Neural cell (in vitro differentiated cells): ENCODE results near the gene FAM43B. TPM values are rescaled to one million over a fixed set of nuclear protein-coding genes. Genes with fewer than 3 reads are reported as not detected.

ENCODE experiments used
- H2AFZ ChIP-seq: fragments of 200-600, 300-800 bp; sonication (generic), shearing (Covaris generic); 2 replicates; pipeline ENCODE4 v1.6.0; 2014; ENCODE audit warnings: low read depth, mild to moderate bottlenecking, antibody characterized with exemption, low read length, moderate library complexity
- H3F3A ChIP-seq: fragments of 200-600 bp; shearing (Covaris generic); 2 replicates; pipeline ENCODE4 v1.6.1; 2016; ENCODE audit warnings: mild to moderate bottlenecking, moderate library complexity, mixed read lengths, antibody characterized with exemption, low read length; ENCODE audit not compliant: insufficient read depth, poor library complexity, severe bottlenecking
- H3K27ac ChIP-seq: fragments of 200-600, 300-800 bp; sonication (generic), shearing (Covaris generic); 2 replicates; pipeline ENCODE4 v1.5.1; 2014; ENCODE audit warnings: mild to moderate bottlenecking, low read length, moderate library complexity
- H3K27me3 ChIP-seq: fragments of 300-800, 200-600 bp; sonication (generic), shearing (Covaris generic); 2 replicates; pipeline ENCODE4 v1.6.0; 2014; ENCODE audit warnings: mild to moderate bottlenecking, low read depth, low read length, moderate library complexity; ENCODE audit not compliant: insufficient read depth
- H3K36me3 ChIP-seq: fragments of 300-800, 200-600 bp; sonication (generic), shearing (Covaris generic); 2 replicates; pipeline ENCODE4 v1.5.1; 2014; ENCODE audit warnings: mild to moderate bottlenecking, antibody characterized with exemption, low read length, moderate library complexity; ENCODE audit not compliant: insufficient read depth
- H3K4me2 ChIP-seq: fragments of 300-800, 200-600 bp; sonication (generic), shearing (Covaris generic); 2 replicates; pipeline ENCODE4 v1.6.0; 2014; ENCODE audit warnings: mild to moderate bottlenecking, low read length
- H3K4me3 ChIP-seq: fragments of 300-800, 200-600 bp; sonication (generic), shearing (Covaris generic); 2 replicates; pipeline ENCODE4 v1.5.1; 2014; ENCODE audit warnings: mild to moderate bottlenecking, low read length, moderate library complexity
- H3K79me2 ChIP-seq: fragments of 200-600 bp; shearing (Covaris generic); replicated peaks from 2 replicates; pipeline ENCODE4 v1.6.0; 2014; ENCODE audit warnings: mild to moderate bottlenecking, low read length, moderate library complexity; ENCODE audit not compliant: insufficient read depth
- H3K9ac ChIP-seq: fragments of 300-800, 200-600 bp; sonication (generic), shearing (Covaris generic); 2 replicates; pipeline ENCODE4 v1.6.1; 2016; ENCODE audit warnings: mild to moderate bottlenecking, low read length, mixed read lengths
- H3K9me2 ChIP-seq: fragments of 200-600 bp; shearing (Covaris generic); 2 replicates; pipeline ENCODE4 v1.6.1; 2016; ENCODE audit warnings: mild to moderate bottlenecking, low read length, mixed read lengths; ENCODE audit not compliant: insufficient read depth
- H3K9me3 ChIP-seq: fragments of 200-600, 300-800 bp; sonication (generic), shearing (Covaris generic); 2 replicates; pipeline ENCODE4 v1.6.1; 2016; ENCODE audit warnings: mild to moderate bottlenecking, mixed run types, low read length, moderate library complexity, mixed read lengths
- H4K20me1 ChIP-seq: fragments of 200-600 bp; shearing (Covaris generic); 2 replicates; pipeline ENCODE4 v1.6.1; 2016; ENCODE audit warnings: mild to moderate bottlenecking, mixed run types; ENCODE audit not compliant: insufficient read depth
- CTCF ChIP-seq: fragments of 450-650 bp; IDR thresholded peaks from 2 replicates; pipeline ENCODE4 v1.5.1; 2014; ENCODE audit warnings: antibody characterized with exemption, mild to moderate bottlenecking, moderate library complexity; ENCODE audit not compliant: poor library complexity, severe bottlenecking
- EP300 ChIP-seq: fragments of 450-650 bp; conservative IDR thresholded peaks from 2 replicates; pipeline ENCODE4 v1.6.1; 2014; ENCODE audit warnings: antibody characterized with exemption, mild to moderate bottlenecking, moderate library complexity; ENCODE audit not compliant: poor library complexity, severe bottlenecking
- EZH2 ChIP-seq: fragments of 200-600, 300-800 bp; shearing (Covaris generic), sonication (generic); IDR thresholded peaks from 2 replicates; pipeline ENCODE4 v1.6.1; 2014; ENCODE audit warnings: antibody characterized with exemption, low read length, borderline replicate concordance, mild to moderate bottlenecking; ENCODE audit not compliant: insufficient read depth, poor library complexity, severe bottlenecking
- MXI1 ChIP-seq: fragments of 450-650 bp; conservative IDR thresholded peaks from 2 replicates; pipeline ENCODE4 v1.6.1; 2014; ENCODE audit warnings: antibody characterized with exemption, mild to moderate bottlenecking; ENCODE audit not compliant: poor library complexity, severe bottlenecking
- POLR2AphosphoS5 ChIP-seq: IDR thresholded peaks from 2 replicates; pipeline ENCODE4 v1.6.1; 2012
- RAD21 ChIP-seq: fragments of 450-650 bp; conservative IDR thresholded peaks from 2 replicates; pipeline ENCODE4 v1.6.1; 2014; ENCODE audit warnings: antibody characterized with exemption, mild to moderate bottlenecking, moderate library complexity
- SMC3 ChIP-seq: fragments of 450-650 bp; conservative IDR thresholded peaks from 2 replicates; pipeline ENCODE4 v1.6.1; 2014; ENCODE audit warnings: antibody characterized with exemption, mild to moderate bottlenecking, moderate library complexity; ENCODE audit not compliant: poor library complexity
- TAF1 ChIP-seq: IDR thresholded peaks from 2 replicates; pipeline ENCODE4 v1.6.1; 2012; ENCODE audit warnings: low read depth
- polyA plus RNA-seq: library from polyadenylated mRNA; depleted of rRNA; stranded (reverse); fragments of >200 nt; gene quantifications from 2 replicates; pipeline ENCODE4 v1.2.3, GENCODE V29; 2014
- TF ChIP-seq, protein P1 (sequence below): IDR thresholded peaks from 2 replicates; pipeline ENCODE4 v1.6.1; 2012; ENCODE audit warnings: borderline replicate concordance

The FAM43B gene
- polyA plus RNA-seq, 1 donor from 2014 or later = 1.3 TPM

DNA sequence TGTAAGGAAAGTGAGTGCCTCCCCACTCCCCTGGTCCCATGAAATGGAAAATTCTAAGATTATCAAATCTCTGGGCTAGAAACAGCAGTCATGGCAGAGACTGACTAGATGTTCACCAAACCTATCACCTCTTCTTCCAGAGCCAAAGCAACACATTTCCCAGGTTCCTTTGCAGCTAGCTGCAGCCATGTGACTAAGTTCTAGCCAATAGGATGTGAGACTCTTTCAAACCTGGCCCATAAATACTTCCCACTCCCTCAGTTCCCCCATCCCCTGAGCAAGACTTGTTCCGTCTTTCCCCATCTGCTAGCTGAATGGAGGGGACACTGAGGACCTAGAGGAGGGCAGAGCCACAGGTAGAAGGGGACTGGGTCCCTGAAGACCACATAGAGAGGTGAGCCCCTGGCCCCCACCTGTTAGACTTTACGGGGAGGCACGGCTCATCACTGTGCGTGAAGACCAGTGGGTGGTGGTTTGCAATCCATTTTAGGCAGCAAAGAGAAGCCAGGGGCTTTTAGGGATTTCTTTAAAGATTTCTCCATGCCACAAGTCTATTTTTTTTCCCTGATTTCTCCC, 17.2 kb downstream of the FAM43B start:
- H3K9ac ChIP-seq = no peak overlapping the region
- no peaks in the 10 kb centered on the region for H3F3A ChIP-seq
- no peak for TF ChIP-seq MXI1
- H3K27ac ChIP-seq = no peak overlapping the region
- no peaks in the 10 kb centered on the region for H4K20me1 ChIP-seq
- no peaks in the 10 kb centered on the region for H3K9me3 ChIP-seq
- H3K79me2 ChIP-seq = no peaks in the 10 kb centered on the region
- H3K27me3 ChIP-seq = peaks cover 4% of the 10 kb centered on the region
- no peaks in the 10 kb centered on the region for H3K36me3 ChIP-seq
- no peak overlapping the region for H3K4me3 ChIP-seq
- H3K9me2 ChIP-seq = no peaks in the 10 kb centered on the region
- H2AFZ ChIP-seq = no peak overlapping the region
- H3K4me2 ChIP-seq = no peak overlapping the region

- H3F3A ChIP-seq = no peaks in the 10 kb centered on the region
- TF ChIP-seq CTCF = no peak
- TF ChIP-seq SMC3 = no peak
- no peak for TF ChIP-seq EP300
- TF ChIP-seq POLR2AphosphoS5 = no peak
- TF ChIP-seq EZH2 = no peak
- TF ChIP-seq MXI1 = no peak
- TF ChIP-seq, protein P1, sequence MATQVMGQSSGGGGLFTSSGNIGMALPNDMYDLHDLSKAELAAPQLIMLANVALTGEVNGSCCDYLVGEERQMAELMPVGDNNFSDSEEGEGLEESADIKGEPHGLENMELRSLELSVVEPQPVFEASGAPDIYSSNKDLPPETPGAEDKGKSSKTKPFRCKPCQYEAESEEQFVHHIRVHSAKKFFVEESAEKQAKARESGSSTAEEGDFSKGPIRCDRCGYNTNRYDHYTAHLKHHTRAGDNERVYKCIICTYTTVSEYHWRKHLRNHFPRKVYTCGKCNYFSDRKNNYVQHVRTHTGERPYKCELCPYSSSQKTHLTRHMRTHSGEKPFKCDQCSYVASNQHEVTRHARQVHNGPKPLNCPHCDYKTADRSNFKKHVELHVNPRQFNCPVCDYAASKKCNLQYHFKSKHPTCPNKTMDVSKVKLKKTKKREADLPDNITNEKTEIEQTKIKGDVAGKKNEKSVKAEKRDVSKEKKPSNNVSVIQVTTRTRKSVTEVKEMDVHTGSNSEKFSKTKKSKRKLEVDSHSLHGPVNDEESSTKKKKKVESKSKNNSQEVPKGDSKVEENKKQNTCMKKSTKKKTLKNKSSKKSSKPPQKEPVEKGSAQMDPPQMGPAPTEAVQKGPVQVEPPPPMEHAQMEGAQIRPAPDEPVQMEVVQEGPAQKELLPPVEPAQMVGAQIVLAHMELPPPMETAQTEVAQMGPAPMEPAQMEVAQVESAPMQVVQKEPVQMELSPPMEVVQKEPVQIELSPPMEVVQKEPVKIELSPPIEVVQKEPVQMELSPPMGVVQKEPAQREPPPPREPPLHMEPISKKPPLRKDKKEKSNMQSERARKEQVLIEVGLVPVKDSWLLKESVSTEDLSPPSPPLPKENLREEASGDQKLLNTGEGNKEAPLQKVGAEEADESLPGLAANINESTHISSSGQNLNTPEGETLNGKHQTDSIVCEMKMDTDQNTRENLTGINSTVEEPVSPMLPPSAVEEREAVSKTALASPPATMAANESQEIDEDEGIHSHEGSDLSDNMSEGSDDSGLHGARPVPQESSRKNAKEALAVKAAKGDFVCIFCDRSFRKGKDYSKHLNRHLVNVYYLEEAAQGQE = no peak
- TF ChIP-seq RAD21 = no peak
- no peak for TF ChIP-seq TAF1
- H3K4me3 ChIP-seq = no peak overlapping the region
- H3K27me3 ChIP-seq = peaks cover 4% of the 10 kb centered on the region
- H3K9me2 ChIP-seq = no peaks in the 10 kb centered on the region
- H4K20me1 ChIP-seq = no peaks in the 10 kb centered on the region
- H2AFZ ChIP-seq = no peak overlapping the region
- no peaks in the 10 kb centered on the region for H3K9me3 ChIP-seq
- no peak overlapping the region for H3K4me2 ChIP-seq
- H3K27ac ChIP-seq = no peak overlapping the region
- no peaks in the 10 kb centered on the region for H3K79me2 ChIP-seq
- H3K36me3 ChIP-seq = no peaks in the 10 kb centered on the region
- H3K9ac ChIP-seq = no peak overlapping the region
Observed at GRCh38 chr1:20571427-20571826, 19.1 kb downstream of the FAM43B start.

- no peaks in the 10 kb centered on the region for H3F3A ChIP-seq
- H3K9me3 ChIP-seq = no peaks in the 10 kb centered on the region
- no peak overlapping the region for H2AFZ ChIP-seq
- no peaks in the 10 kb centered on the region for H3K9me2 ChIP-seq
- H3K4me3 ChIP-seq = no peak overlapping the region
- H3K4me2 ChIP-seq = no peak overlapping the region
- no peaks in the 10 kb centered on the region for H3K79me2 ChIP-seq
- H3K9ac ChIP-seq = no peak overlapping the region
- no peak overlapping the region for H3K27ac ChIP-seq
- TF ChIP-seq SMC3 = no peak
- no peak for TF ChIP-seq CTCF
- no peak for TF ChIP-seq MXI1
- no peak for TF ChIP-seq EP300
- TF ChIP-seq EZH2 = no peak
- no peaks in the 10 kb centered on the region for H3K36me3 ChIP-seq
- H4K20me1 ChIP-seq = no peaks in the 10 kb centered on the region
- peaks cover 4% of the 10 kb centered on the region for H3K27me3 ChIP-seq
Observed at GRCh38 chr1:20573987-20574386, 21.6 kb downstream of the FAM43B start.
